OCI-LY7 (cell line): ENCODE results near the gene PUS7.

Source experiments
- EZH2phosphoT487 ChIP-seq: fragments of 200-600 bp; sonication (generic); IDR thresholded peaks from 2 replicates; pipeline ENCODE4 v1.6.1; 2018; ENCODE audit warnings: low read depth, borderline replicate concordance, mild to moderate bottlenecking, mixed run types, antibody characterized with exemption, low read length, moderate library complexity, mixed read lengths
- TF ChIP-seq, protein P1 (sequence below): fragments of 200-600 bp; sonication (generic); conservative IDR thresholded peaks from 2 replicates; pipeline ENCODE4 v1.5.1; 2014; ENCODE audit warnings: mild to moderate bottlenecking, antibody characterized with exemption, low read length, moderate library complexity, mixed read lengths

DNA sequence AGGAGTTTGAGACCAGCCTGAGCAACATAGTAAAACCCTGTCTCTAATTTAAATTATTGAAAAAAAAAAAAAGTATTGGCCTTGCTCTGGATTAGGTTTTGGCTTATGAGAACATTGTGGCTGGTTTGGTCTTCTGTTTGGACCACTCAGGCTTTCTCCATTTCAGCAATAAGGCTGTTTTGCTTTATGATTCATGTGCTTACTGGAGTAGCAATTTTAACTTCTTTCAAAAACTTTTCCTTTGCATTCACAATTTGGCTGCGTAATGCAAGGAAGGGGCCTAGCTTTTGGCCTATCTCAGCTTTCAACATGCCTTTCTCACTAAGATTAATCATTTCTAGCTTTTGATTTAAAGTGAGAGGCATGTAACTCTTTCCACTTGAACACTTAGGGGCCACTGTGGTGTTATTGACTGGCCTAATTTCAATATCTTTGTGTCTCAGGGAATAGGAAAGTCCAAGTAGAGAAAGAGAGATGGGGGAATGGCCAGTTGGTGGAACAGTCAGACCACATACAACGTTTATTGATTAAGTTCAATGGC, 95.4 kb downstream of the PUS7 start:
- TF ChIP-seq, protein P1, sequence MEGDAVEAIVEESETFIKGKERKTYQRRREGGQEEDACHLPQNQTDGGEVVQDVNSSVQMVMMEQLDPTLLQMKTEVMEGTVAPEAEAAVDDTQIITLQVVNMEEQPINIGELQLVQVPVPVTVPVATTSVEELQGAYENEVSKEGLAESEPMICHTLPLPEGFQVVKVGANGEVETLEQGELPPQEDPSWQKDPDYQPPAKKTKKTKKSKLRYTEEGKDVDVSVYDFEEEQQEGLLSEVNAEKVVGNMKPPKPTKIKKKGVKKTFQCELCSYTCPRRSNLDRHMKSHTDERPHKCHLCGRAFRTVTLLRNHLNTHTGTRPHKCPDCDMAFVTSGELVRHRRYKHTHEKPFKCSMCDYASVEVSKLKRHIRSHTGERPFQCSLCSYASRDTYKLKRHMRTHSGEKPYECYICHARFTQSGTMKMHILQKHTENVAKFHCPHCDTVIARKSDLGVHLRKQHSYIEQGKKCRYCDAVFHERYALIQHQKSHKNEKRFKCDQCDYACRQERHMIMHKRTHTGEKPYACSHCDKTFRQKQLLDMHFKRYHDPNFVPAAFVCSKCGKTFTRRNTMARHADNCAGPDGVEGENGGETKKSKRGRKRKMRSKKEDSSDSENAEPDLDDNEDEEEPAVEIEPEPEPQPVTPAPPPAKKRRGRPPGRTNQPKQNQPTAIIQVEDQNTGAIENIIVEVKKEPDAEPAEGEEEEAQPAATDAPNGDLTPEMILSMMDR: no peak
- no peak for TF ChIP-seq EZH2phosphoT487
